PC-9 (cell line): ENCODE measurements around the gene ARHGEF17. TPM values are rescaled to one million over a fixed set of nuclear protein-coding genes. Genes with fewer than 3 reads are reported as not detected.
A peak's percentile ranks its signal among the peaks of the same experiment; 100 is the strongest.

Experiments
- BruUV-seq: library from RNA; stranded (reverse); fragments of 400-500 nt; replicated peaks from 2 replicates; lab custom pipeline; 2021; lab: Mats Ljungman, UMichigan
- CTCF ChIA-PET: fragments of 300-600 bp; sonication (Branson Sonifier 250); formaldehyde crosslinking; loops from one replicate; lab custom pipeline; 2022; ENCODE audit warnings: antibody characterized with exemption; lab: Charles Lee
- POLR2A ChIA-PET: fragments of 300-600 bp; sonication (Branson Sonifier 250); formaldehyde crosslinking; loops from one replicate; lab custom pipeline; 2022; ENCODE audit warnings: antibody characterized with exemption; ENCODE audit not compliant: unreplicated experiment; lab: Charles Lee
- DNase-seq, 2 experiments: peaks; one replicate each; pipeline versions ENCODE4 v3.0.0 to v3.0.0-alpha.2; 2015 to 2022; ENCODE audit warnings: mixed read lengths in 1 of 2
- H2AFZ ChIP-seq: fragments of 200-600 bp; sonication (generic); 2 replicates; pipeline ENCODE4 v1.8.1; 2017; ENCODE audit warnings: antibody characterized with exemption
- H3F3A ChIP-seq: fragments of 200-600 bp; sonication (generic); 2 replicates; pipeline ENCODE4 v1.8.1; 2017; ENCODE audit warnings: antibody characterized with exemption, mild to moderate bottlenecking, low read depth; ENCODE audit not compliant: insufficient read depth
- H3K27ac ChIP-seq: fragments of 200-600 bp; sonication (generic); 2 replicates; pipeline ENCODE4 v1.6.1; 2016; ENCODE audit warnings: mixed run types
- H3K27me3 ChIP-seq: fragments of 200-600 bp; sonication (generic); 2 replicates; pipeline ENCODE4 v1.6.1; 2016; ENCODE audit warnings: low read depth, mixed run types; ENCODE audit not compliant: insufficient read depth
- H3K36me3 ChIP-seq: fragments of 200-600 bp; sonication (generic); 2 replicates; pipeline ENCODE4 v1.6.1; 2016; ENCODE audit warnings: low read depth, mixed run types
- H3K4me1 ChIP-seq: fragments of 200-600 bp; sonication (generic); replicated peaks from 2 replicates; pipeline ENCODE4 v1.6.1; 2016; ENCODE audit warnings: mixed run types; ENCODE audit not compliant: insufficient read depth
- H3K4me2 ChIP-seq: fragments of 200-600 bp; sonication (generic); 2 replicates; pipeline ENCODE4 v1.6.1; 2017; ENCODE audit warnings: mixed run types
- H3K4me3 ChIP-seq: fragments of 200-600 bp; sonication (generic); 2 replicates; pipeline ENCODE4 v1.6.1; 2016; ENCODE audit warnings: mixed run types
- H3K79me2 ChIP-seq: fragments of 200-600 bp; sonication (generic); 2 replicates; pipeline ENCODE4 v1.6.1; 2017; ENCODE audit warnings: low read depth, mixed run types
- H3K9me2 ChIP-seq: fragments of 200-600 bp; sonication (generic); 2 replicates; pipeline ENCODE4 v1.8.1; 2017; ENCODE audit warnings: mild to moderate bottlenecking; ENCODE audit not compliant: insufficient read depth
- H3K9me3 ChIP-seq: fragments of 200-600 bp; sonication (generic); 2 replicates; pipeline ENCODE4 v1.8.1; 2016; ENCODE audit warnings: low read depth; ENCODE audit not compliant: insufficient read depth
- H4K20me1 ChIP-seq: fragments of 200-600 bp; sonication (generic); 2 replicates; pipeline ENCODE4 v1.8.1; 2017; ENCODE audit not compliant: insufficient read depth
- EZH2 ChIP-seq: fragments of 200-600 bp; sonication (generic); IDR thresholded peaks from 2 replicates; pipeline ENCODE4 v1.8.0; 2017; ENCODE audit warnings: antibody characterized with exemption, low read depth
- intact Hi-C: fragments of 100-400 bp; cut with micrococcal nuclease; formaldehyde crosslinking; loops from one replicate; pipeline ENCODE4 v1.10.0; 2022; ENCODE audit not compliant: unreplicated experiment
- total RNA-seq: library from RNA; stranded (reverse); gene quantifications from 2 replicates; pipeline ENCODE4 v1.2.3, GENCODE V29; 2021
- TF ChIP-seq, protein P1 (sequence below): fragments of 200-600 bp; sonication (generic); conservative IDR thresholded peaks from 2 replicates; pipeline ENCODE4 v1.6.1; 2017; ENCODE audit warnings: mixed run types, antibody characterized with exemption, mild to moderate bottlenecking, moderate library complexity

ARHGEF17 gene
- total RNA-seq, 1 experiment from 2014 or later, result 56.9 TPM

DNA sequence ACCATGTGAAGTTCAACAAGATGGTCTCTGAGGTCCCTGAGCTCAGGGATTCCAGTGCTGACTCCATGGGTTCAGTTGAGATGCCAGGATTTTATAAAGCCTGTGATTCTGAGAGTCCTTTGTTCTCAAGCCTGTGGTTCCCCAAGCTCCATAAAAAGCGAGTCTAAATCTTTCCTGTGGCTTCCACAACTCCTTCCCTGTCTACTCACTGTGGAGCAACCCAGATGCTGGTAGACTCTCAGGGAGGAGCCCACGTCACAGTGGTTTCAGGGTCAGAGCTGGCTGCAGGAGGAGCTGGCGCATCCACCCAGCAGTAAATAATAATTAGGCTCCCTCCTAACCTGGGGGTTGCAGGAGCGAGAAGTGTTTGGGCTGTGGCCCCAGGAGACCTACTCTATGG lies 66.1 kb downstream of the ARHGEF17 start:
- Histone ChIP-seq H3K27ac (no peak overlapping the region), H3K4me1 (peaks cover 13% of the 10 kb centered on the region; the same call in 1 of the 2 replicates), H3K9me2 (no peaks in the 10 kb centered on the region), H4K20me1 (no peaks in the 10 kb centered on the region; the same call in 1 of the 2 replicates), H3F3A (no peaks in the 10 kb centered on the region), H3K9me3 (no peaks in the 10 kb centered on the region), H3K36me3 (no peaks in the 10 kb centered on the region), H3K4me3 (no peak overlapping the region), H3K4me2 (no peak overlapping the region), H2AFZ (no peak overlapping the region), H3K79me2 (peaks cover 26% of the 10 kb centered on the region), H3K27me3 (no peaks in the 10 kb centered on the region)
- intact Hi-C loops, result no loop called here
- TF ChIP-seq, protein P1, sequence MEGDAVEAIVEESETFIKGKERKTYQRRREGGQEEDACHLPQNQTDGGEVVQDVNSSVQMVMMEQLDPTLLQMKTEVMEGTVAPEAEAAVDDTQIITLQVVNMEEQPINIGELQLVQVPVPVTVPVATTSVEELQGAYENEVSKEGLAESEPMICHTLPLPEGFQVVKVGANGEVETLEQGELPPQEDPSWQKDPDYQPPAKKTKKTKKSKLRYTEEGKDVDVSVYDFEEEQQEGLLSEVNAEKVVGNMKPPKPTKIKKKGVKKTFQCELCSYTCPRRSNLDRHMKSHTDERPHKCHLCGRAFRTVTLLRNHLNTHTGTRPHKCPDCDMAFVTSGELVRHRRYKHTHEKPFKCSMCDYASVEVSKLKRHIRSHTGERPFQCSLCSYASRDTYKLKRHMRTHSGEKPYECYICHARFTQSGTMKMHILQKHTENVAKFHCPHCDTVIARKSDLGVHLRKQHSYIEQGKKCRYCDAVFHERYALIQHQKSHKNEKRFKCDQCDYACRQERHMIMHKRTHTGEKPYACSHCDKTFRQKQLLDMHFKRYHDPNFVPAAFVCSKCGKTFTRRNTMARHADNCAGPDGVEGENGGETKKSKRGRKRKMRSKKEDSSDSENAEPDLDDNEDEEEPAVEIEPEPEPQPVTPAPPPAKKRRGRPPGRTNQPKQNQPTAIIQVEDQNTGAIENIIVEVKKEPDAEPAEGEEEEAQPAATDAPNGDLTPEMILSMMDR, result no peak
- TF ChIP-seq EZH2, result no peak
- ChIA-PET CTCF (interaction anchor here (1.2 kb wide), 1 partner anchor 67 kb away, joined by 3 read pairs; no protein-coding TSS in a partner anchor), POLR2A (no interaction called here)
- BruUV-seq, result no TSS peak
- DNase-seq, result no peak

DNA sequence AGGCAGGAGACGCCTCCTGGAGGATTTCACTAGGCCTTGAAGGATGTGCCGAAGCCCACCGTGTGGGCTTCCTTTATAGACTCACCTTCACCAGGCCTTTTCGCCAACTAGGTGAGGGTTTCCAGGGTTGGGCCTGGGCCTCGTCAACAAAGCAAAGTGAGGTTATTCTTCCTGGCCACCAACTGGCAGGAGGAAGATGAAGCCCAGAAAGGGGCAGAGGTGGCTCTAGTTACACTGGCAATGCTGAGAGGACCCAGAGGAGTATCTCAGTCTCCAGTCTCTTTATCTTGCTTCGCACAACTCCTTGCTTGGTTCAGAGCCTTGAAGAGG lies 67.7 kb downstream of the ARHGEF17 start:
- intact Hi-C loops, result no loop called here
- POLR2A ChIA-PET, result no interaction called here

DNA sequence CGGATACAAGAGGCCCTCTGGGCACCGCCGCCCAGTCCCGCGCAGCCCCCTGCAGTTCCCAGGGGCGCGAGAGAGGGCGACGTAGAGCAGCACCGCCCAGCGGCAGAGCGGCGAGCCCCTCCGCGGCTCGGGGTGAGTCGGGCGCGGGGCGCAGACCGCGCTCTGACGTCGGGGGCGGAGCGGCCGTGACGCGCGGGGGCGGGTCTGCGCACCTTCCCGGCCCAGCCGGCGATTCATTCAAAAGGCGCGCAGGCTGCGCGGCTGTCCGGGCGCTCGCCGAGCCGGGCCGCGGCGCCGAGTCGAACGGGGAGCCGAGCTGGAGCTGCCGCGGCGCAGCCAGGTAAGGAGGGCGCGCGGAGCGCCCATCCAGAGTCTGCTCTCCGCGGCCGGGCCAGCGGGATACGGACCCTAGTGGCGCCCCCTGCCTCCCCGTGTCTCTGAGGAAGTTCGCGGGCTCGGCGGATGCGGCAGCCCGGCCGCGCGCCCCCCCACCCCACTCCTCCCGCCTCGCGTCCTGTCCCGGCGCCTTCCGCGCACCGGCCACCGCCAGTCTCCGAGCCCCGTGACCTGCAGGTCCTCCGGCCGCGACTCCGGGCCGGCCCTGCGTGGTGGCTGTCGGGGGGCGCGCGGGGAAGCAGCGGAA lies 68.2 kb downstream of the ARHGEF17 start, which contains the start of gene RELT:
RELT (plus strand) TSS at position 240 of the 643 bp plus-strand sequence. CDS start 12,738 bp downstream, outside the sequence.
- intact Hi-C loops, result no loop called here
- ChIA-PET POLR2A (no interaction called here), CTCF (no interaction called here)
- Histone ChIP-seq H3K4me1 (peaks cover 13% of the 10 kb centered on the region; the same call in 1 of the 2 replicates), H3F3A (no peaks in the 10 kb centered on the region), H2AFZ (peak within 1 kb of the TSS; percentile 88), H3K36me3 (no peaks in the 10 kb centered on the region), H3K27ac (no peak within 1 kb of the TSS), H3K9me3 (no peaks in the 10 kb centered on the region), H4K20me1 (no peaks in the 10 kb centered on the region; the same call in 1 of the 2 replicates), H3K79me2 (peaks cover 45% of the 10 kb centered on the region), H3K9me2 (no peaks in the 10 kb centered on the region), H3K27me3 (no peaks in the 10 kb centered on the region), H3K4me3 (peak within 1 kb of the TSS; percentile 81), H3K4me2 (peak within 1 kb of the TSS; percentile 93)
- no peak for TF ChIP-seq EZH2
- TF ChIP-seq, protein P1, result peak; percentile 92
- peak; percentile 78 to 97 for DNase-seq
- no TSS peak for BruUV-seq

More for the DNA sequence above, 67.7 kb downstream of the ARHGEF17 start:
- H3K4me2 ChIP-seq, result peak overlapping the region; percentile 49
- peaks cover 13% of the 10 kb centered on the region; the same call in 1 of the 2 replicates for H3K4me1 ChIP-seq
- H2AFZ ChIP-seq, result peak overlapping the region; percentile 73
- H3K79me2 ChIP-seq, result peaks cover 40% of the 10 kb centered on the region
- DNase-seq, result no peak
- TF ChIP-seq, protein P1, result no peak
- no peak for TF ChIP-seq EZH2
- CTCF ChIA-PET, result no interaction called here
- no peaks in the 10 kb centered on the region for H3F3A ChIP-seq
- no peaks in the 10 kb centered on the region for H3K9me3 ChIP-seq
- H3K27ac ChIP-seq, result no peak overlapping the region
- no peaks in the 10 kb centered on the region for H3K36me3 ChIP-seq
- H3K9me2 ChIP-seq, result no peaks in the 10 kb centered on the region
- no peaks in the 10 kb centered on the region; the same call in 1 of the 2 replicates for H4K20me1 ChIP-seq
- no peaks in the 10 kb centered on the region for H3K27me3 ChIP-seq
- no TSS peak for BruUV-seq
- H3K4me3 ChIP-seq, result peak overlapping the region; percentile 81; the same call in 1 of the 2 replicates
